TTC549 (cell line): ENCODE data around the gene CARD19.

Source experiments
- FAIRE-seq: peaks from 2 replicates; lab custom pipeline; 2012; peaks lifted over from hg19 to GRCh38; lab: Jason Lieb, UNC

The CARD19 gene, protein sequence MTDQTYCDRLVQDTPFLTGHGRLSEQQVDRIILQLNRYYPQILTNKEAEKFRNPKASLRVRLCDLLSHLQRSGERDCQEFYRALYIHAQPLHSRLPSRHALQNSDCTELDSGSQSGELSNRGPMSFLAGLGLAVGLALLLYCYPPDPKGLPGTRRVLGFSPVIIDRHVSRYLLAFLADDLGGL

DNA sequence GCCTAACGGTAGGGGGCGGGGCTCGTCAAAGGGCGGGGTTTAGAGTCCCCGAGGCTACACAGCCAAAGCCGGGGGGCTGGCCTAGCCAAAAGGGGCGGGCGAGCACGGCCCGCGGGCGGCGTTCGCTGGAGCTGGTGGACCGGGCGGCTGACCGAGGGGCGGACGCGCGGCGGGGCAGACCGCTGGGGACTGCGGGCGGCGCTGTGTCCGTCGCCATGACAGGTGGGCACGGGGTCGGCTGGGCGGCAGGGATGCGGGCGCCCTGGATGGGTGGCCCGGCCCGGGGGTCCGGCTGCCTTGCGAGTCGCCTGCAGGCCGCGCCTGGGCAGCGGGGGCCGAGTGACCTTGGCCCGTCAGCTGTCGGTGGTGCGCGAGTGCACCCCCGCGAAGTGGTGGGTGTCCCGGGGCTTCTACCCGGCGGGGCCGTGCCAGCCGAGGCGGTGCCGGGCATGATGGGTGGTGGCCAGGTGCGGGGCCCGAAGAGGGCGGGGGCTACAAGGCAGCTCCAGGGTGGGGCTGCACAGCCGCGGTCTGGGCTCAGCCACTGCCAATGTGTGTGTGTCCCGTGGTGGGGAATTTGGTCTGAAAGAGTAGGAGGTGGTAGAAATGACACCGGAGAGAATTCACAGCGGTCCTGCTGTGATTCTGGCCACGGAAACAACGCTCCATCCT is at the start of gene CARD19:
Gene CARD19 (plus strand): TSS at position 87 of the 672 bp plus-strand sequence. CDS start 129 bp downstream, at position 216.
- FAIRE-seq = no peak

DNA sequence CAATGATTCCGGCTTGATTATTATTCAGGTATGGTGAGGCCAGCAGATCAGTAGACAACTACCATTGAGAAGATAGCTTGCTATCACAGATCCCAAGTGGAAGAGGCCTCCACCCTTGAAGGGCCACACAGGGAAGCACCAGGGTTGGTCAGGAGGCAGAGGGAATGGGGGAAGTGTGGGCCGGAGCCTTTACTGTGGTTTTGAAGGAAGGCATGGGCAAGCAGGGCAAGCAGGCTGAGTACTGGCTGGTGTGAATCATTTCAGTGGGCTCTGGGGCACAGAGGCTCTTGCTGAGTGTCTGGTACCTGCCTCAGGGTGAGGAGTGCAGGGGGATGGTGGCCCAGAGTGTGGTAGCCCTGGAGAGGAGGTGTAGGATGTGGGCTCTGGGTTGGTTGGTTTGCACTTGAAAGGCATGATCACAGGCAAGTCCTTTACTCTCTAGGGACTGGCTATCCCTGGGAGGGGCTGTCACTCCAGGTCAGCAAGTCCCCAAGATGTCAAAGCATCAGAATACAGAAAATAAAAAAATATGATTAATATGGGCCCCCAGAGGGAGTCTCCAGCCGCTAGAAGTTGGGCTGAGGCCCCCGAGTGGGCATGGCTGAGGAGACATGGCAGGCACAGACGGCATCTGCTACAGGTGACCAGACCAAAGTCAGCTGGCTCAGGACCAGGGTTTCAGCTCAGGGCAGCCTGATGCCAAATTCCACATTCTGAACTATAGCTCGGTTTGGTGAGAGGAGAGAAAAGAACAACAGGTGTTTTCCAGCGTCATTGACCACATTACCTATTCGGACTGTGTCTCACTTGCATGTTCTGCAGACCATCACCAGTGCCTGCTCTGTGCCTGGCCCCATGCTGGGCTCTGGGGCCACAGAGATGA is 47.2 kb upstream of the CARD19 start:
- FAIRE-seq = no peak

DNA sequence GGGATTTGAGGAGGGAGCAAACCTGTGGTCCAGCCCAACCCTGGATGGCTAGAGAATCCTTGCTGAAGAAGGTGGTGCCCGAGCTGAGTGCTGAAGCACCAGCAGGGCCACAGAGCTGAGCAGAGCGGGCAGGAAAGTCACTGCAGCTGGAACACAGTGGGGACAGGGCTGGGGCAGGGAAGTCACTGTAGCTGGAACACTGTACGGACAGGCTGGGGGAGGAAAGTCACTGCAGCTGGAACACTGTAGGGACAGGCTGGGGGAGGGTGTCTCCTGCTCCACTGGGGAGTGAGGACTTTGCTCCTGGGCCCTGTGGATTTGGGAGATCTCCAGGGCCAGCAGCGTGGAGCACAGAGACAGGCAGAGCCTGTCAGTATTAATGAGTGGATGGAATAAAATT is 46.5 kb upstream of the CARD19 start:
- FAIRE-seq = no peak

DNA sequence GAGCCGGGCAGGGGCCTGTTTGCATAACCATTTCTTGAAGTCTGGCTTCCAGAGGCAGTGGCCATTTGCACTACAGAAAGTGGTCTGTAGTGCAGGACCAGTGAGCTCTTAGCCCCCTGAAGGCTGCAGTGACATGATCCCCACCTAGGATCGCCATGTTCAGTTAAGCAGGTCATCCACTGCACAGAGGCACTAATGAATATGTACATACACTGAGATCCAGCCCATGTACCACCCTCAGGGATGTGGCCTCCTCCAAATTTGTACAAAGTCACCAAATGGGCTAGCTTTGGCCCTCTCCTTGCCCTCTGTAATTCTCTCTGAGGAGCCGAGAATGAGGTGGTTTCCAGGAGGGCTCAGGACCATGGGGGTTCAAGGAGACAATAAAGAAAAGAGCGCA is 45.8 kb upstream of the CARD19 start:
- FAIRE-seq = no peak

DNA sequence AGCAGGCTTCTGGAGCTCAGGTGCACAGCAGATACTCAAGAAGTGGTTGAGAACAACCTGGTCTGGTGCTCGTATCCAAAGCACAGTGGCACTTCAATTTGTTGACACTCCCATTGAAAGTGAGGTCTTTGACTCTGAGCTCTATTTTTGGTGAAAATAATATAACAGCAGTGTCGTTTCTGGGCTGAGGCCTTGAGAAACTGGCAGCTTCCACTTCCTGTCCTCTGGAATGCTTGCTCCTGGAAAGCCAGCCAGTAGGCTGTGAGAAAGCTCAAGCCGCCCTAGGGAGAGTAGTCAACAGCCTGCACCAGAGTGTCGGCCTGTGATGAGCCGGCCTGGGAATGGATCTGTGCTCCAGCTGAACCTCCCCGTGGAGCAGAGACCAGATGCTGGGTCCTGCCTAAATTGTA is 44.3 kb upstream of the CARD19 start:
- no peak for FAIRE-seq

DNA sequence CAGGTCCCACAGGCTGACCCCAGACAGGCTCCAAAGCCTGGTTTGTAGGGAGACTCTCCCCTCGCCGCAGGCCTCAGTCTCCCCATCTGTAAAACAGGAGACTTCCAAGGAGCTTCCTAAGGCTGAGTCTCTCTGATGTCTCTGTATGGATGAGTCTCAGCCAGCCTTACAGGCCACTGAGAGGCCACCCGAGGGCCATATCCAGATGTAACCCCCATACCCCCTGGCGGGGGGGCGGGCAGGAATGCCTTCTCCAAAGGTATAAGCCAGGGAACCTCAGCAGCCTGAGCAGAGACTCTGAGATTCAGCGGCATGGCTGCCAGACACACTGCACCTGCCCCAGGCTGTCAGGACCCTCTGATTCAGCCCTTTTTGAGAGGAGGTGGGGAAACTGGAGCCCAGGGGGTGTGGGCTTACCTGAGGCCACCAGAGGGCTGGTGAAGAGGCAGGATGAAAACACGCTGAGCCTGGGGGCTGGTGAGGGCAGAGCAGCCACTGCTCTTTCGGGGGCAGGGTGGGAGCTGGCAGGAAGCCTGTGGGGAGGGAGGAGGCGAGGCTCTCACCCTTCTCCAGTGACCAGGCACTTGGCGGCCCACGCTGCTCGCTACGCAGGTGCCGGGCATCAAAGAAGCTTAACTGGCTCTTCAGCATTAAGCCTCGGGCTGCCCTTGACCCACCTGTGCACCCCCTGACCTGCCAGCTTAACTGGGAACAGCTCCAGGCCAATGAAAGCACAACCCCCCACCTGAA is 43.1 kb upstream of the CARD19 start:
- no peak for FAIRE-seq

DNA sequence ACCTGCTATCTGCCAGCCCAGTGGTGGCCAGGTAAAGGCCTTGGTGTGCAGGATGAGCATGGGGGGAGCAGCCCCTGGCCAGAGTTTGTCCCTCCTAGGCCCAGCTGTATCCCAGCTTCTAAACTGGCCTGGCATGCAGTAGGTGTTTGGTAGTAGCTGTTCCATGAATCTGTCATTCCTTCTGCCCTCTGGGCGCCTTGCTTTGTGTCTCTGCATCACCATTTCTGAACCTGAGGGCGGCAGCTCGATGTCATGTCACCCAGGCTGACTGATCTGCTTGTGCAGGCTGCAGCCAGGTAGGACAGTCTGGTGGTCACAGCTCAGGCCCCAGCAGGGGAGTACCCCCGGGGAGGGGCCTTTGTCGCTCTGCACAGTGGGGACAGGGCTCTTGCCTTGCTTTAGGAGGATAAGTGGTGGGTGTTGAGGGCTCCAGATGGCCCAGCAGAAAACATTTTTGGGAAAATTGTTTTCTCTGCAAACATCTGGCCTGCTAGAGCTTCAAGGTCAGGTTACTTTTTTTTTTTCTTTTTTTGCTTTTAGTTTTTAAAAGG is 42.2 kb upstream of the CARD19 start:
- FAIRE-seq = no peak

DNA sequence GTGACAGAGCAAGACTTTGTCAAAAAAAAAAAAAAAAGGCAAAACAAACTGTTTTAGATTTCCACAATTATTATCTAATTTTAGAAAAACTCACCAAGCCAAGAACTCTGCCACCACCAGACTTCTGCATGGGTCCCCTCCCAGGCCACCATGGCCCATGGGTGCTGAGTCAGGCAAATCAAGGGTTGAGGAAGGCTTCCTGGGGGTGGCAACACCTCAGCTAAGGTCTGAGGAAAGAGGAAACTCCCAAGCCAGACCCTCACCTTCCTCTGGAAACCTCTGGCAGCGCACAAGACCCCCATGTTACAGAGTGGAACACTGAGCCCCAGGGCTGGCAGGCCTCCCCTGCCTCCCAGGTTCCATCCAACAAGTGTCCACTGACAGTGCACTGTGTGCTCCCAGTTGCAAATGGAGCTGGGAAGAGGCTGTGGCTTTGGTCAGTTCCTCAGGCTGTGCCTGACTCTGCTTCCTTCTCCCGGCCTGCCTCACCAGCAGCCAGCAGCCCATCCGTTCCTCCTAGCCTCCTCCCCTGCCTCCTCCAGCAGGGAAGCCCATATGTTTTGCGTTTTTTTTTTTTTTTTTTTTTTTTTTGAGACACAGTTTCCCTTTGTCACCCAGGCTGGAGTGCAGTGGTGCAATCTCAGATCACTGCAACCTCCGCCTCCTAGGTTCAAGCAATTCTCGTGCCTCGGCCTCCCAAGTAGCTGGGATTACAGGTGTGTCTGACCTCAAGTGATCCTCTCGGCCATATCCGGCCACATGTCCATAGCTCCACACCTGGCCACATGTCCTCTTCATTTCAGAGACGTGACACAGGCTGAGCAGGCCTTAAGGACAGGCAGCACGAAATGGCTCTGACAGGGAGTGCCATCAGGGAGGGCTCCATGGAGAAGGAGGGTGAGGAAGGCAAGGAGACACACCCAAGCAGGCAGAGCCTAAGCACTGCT is 41.0 kb upstream of the CARD19 start:
- no peak for FAIRE-seq

DNA sequence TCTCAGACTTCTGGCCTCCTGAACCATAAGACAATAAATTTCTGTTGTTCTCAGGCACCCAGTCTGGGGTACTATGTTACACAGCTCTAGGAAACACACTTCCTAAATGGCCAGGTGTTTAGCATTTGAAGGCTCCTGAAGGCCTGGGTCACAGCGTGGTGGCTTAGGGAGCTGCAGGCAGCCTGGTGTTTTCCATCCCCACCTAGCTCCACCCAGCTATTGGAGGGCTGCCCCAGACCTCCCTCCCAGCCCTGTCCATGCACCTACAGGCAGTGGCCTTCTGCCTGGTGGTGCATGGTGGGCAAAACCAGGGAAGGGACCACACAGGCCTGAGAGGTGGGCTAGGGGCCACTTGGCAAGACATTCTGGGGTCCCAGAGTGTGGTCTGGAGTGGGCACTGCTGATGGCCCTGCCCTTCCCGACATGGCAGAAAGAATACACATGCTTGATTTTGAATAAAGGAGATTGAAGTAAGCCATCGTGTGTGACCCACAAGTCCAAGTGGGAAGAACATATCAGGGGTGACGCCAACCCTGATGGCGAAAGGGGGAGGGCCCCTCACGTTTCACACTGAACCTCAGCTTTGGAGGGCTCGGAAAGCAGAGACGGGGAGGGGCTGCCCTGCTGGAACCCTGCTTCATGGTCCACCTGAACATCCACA is 38.8 kb upstream of the CARD19 start:
- FAIRE-seq = no peak

DNA sequence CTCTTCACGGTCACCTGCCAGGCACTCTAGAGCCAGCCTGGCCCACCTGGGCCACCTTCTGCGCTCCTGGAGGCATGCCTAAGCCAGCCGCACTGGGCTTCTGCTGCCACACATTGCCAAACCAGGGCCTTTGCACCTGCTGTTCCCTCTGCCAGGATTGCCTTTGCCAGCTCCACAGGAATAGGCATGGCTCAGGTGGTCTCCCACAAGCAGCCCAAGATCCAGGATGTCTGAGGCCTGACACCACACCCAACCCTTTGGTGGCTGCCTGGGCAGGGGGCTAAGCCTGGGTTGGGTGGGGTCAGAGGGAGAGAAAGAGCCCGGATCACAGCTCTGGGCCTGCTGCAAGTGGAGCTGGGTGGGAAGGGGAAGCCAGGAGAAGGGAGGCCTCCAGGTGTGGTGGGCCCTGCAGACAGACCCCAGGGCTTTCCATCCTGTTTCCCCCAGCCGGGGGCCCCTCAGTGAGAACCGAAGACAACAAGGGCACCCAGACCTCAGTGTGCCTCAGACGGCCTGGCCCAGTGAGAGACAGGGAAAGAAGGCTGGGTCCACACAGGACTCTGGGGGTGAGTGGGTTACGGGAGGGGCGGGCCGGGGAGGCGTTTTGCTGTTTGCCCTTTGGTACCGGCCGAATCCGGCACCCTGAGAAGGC is 38.2 kb upstream of the CARD19 start:
- no peak for FAIRE-seq

DNA sequence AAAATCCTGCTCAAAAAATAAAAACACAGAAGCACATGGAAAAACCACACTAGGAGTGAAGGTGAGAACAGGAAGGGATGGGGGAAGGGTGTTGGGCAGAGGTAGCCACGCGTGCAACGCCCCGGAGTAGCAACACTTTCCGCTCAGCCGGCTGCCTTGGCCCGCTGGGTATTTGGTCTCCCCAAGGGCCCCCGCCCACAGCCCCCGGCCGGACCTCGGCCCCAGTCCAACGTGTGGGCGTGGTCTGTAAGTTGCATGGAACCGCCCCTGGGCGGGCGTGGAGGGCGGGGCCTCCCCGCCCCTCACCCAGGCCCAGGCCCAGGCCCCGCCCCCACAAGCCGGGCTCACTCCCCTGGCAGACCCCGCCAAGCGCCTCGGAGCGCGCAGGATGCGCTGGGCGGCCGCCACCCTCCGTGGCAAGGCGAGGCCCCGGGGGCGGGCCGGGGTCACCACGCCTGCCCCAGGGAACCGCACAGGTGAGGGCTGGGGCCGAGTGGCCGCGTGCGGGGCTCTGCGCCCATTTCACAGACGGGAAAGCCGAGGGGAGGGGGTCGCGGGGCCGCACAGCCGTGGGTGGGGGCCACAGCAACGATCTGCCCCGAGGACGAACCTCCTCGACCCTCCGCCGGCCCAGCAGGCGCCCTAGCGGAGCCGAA is 37.5 kb upstream of the CARD19 start, which contains the start of gene SUSD3:
Gene SUSD3 (plus strand): TSS at position 347 of the 656 bp plus-strand sequence. CDS start 42 bp downstream, at position 389.
- FAIRE-seq = no peak

DNA sequence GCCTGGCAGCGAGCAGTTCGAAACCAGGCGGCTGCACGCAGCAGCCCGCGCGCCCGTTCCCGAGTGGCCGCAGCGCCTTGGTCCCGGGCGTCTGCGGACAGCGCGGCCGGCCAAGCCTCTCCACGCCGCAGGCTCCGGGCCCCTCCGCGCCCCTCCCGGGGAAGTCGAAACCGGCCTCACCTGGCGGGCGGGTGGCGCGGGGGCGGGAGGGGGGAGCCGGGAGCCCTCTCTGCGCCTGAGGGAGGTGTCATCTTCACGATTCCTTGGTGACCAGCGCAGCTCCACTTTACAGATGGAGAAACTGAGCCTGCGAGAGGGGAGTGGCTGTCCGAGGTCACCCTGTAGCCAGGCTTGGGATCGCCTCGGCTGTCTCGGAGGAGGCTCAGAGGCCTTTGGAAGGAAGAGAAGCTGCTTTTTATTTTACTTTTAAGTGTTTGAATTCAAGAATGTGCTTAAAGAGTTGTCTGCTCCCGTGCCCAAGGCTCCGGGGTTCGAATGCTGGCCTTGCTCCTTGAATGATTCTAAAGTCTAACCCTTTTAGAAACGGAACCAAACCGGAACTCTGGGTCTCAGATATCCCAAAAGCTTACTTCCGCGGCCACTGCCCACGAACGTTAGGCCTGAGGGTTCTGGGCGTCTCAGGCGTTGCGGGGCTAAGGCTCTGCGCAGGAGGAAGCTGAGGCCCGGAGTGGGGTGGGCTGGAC is 36.9 kb upstream of the CARD19 start:
- no peak for FAIRE-seq

DNA sequence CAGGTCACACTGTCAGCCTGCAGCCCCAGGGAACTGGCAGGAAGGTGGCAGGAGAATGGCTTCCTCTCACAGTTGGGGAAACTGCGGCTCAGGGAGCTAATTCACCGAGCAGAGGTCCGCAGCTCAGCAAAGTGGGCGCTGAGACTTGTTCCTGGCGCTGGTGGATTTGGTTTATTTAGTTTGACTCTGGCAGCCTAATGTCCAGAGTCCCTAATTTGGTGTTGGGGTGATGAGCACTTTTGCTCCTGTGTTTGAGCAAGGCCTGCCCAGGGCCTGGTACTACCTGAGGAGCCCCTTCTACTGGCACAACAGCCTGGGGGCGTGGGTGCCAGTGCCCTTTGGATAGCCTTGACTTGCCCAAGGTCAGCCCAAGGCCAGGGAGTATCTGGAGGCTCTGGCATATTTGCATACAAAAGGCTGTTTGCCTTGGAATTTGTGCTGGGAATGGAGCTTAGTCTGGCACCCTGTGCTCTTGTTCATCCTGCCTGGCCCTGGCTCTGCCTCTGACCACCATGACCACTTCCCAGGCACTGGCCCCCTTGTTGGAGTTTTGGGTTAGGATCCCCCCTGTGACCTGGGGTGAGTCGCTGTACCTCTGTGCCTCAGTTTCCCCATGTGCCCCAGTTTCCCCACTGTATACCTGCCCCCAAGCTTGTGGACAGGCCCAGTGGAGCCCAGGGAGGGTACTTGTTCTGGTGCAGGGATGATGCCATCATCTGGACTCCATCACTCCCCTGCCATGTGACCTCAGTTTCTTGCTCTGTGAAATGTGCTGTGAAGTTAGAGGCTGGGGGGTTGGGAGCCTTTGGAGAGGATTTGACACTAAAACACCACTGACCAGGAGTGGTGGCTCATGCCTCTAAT is 36.1 kb upstream of the CARD19 start:
- no peak for FAIRE-seq

DNA sequence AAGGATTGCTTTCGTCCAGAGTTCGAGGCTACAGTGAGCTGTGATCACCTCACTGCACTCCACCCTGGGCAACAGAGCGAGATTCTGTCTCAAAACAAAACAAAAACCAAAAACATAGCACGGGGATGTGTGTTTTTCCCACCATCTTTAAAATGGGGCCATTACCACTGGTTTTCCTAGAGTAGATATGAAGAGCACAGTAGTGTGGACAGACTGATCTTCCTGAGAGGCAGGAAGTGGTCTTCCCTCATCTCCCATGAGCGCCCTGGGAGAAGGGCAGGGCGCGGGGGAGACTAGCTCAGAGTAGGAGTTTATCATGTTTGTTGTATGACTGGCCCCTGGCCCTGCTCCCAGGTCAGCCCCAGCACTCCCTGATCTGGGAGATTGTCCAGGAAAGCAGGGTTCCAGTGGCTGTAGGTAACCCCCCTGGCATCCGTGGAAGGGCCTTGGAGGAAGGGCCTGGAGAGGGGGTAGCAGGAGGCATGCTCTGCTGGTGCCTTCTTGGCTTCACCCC is 35.2 kb upstream of the CARD19 start:
- no peak for FAIRE-seq

DNA sequence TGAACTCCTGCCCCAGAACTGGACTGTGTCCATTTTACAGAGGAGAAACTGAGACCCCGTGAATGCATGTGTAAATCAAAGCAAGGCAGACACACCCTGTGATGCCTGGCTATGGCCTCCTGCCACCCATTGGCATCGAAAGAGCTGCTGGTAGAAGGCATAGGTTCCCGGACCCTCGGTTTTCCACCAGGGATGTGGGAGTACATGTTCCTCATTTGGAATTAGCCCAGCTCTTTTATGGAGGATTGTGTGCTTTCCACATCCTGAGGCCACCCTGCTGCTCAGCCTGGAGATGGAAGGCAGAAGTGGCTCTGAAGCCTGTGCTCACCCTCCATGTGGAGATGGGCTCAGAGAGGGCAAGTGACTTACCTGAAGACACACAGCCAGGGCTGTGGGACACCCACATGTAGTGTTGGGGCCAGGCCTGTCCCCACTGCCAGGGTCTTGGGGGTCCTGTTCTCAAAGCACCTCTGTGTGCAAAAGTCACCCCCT is 34.7 kb upstream of the CARD19 start:
- no peak for FAIRE-seq

DNA sequence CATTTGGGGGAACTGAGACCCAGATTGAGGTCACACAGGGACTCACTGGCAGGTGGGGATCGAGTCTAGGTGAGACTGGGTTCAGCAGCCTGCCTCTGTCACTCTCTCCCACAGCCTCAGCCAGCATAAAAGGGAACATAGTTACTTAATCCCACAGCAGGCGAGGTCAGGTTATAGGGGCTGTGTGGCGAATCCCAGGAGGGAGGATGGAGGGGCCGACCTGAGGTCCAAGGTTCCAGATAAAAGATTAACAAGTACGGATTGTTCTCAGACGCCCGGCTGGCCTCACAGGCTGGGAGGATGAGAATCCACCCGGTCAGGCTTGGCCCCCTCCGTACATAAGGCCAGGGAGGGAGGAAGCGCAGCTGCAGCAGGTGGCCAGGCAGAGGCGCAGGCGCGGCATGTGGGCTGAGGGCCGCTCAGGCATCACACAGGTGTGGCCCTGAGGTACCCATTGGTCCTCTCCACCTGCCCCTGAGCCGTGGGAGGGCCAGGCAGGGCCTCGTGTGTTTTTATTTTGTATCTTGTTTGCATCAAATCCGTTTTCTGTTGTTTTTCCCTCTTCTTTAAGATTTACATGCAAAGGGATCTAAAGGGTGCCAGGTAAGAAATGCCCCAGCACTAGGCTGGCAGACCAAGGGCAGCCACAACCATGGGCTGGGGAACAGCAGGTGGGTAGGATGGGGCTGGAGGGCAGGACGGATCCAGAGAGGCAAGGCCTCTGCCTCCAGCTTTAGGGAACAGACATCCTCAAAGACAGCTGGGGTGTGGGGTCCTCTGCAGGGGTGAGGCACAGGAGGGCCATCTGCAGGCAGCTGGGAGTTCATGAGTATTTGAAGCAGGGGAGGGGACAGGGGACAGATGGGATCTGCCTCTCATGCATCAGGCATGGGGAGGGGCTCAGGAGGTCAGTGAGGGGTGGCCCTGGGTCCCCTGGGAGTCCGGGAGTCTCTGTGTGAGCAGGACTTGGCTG is 33.9 kb upstream of the CARD19 start:
- FAIRE-seq = no peak
